Measurements from ENCODE around the gene AKNAD1.

The AKNAD1 gene

DNA sequence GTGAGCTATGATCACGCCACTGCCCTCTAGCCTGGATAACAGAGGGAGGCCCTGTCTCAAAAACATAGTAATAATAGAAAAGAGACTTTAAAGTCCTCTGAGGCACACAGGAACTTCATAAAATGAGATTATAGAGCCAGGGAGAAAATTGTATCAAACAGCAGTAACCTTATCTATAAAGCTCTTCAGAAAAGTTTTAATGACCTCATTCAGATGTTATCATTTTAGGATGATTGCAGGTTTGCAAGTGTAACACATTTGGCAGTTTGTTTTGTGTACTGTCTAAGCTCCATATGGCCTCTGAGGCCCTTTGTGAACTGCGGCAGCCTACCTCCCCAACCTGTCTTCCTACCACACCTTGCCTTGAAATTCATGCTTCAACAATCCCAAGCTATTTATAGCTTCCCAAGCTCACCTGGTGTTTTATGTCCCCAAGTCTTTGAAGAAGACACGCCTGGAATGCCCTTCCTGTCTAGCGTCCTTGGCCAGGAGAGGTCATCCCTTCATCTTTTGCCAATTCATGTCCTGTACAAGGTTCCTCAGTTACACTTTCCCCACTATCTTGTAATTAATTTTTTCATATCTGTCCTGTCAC, 8.5 kb upstream of the AKNAD1 start:
- no peak for DNase-seq (ENCODE audit: low read depth in 2 of 2)

DNA sequence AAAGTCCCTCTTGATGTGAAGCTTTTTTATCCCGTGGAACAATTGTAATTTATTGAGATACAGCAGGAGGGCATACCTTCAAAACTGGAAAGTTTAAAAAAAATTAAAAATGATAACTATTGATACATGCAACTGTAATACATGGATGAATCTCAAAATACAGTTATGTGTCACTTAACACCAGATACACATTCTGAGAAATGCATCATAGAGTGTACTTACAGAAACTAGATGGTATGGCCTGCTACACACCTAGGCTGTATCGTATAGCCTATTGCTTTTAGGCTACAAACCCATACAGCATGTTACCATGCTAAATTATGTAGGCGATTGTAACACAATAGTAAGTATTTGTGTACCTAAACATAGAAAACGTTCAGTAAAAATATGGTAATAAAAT, 7.1 kb upstream of the AKNAD1 start:
- no peak for DNase-seq (ENCODE audit: low read depth in 2 of 2)

DNA sequence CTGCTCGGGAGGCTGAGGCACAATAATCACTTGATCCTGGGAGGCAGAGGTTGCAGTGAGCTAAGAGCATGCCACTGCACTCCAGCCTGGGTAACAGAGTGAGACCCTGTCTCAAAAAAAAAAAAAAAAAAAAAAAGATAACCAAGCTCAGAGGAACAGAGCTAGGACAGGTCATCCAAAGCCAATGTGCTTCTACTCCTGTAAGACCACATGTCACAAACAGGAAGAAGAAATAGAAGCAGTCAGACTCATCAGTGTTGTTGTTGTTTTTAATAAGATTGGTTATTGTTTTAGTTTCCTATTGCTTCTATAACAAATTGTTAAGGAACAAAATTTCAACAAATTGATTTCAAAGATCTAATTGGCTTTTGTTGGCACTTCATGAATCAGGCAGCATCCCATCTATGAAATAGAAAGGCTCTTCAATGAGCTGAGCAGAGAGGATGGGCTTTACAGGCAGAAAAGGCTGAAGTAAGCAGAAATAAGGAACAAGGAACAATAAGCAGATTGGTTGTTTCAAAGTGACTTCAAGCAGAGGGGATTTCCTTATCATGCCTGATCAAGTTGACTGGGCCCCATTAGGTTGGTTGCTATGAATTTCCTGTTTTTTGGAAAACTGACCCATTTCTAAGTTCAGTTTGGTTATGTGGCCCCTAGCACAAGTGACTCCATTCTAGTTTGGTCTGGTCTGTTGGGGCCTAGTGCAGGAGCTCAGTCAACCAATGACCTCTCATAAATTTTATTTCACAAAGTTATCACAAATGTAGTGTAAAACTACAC, 6.0 kb upstream of the AKNAD1 start:
- no peak for DNase-seq (ENCODE audit: low read depth in 2 of 2)

DNA sequence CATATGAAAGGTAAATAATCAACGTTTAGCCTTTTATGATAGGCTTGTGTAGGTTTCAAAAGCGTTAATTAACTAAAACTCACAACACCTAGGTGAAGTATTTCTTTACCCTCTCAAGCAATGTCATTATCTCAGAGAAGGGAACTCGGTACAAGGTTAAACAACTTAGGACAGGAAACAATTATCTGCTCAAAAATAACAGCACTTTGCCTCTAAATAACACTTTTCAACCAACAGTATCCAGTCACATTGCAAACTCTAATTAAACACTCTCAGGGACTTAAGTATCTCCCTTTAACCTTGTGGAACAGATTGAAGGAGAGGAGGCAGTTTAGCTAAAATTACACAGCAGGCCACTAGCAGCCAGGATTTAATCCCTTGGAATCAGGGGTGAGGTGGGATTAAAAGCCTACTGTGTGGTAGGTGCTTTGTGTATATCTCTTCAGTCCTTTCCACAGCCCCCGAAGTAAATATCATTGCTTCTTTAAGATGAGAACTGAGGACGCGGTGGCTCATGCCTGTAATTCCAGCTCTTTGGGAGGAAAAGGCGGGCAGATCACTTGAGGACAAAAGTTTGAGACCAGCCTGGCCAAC, 5.2 kb upstream of the AKNAD1 start:
- no peak for DNase-seq (ENCODE audit: low read depth in 2 of 2)

GRCh38 chr1:108861566-108861965, 4.7 kb upstream of the AKNAD1 start:
- no peak for DNase-seq (ENCODE audit: low read depth in 2 of 2)

- DNase-seq (ENCODE audit: low read depth in 2 of 2): no peak
Observed at GRCh38 chr1:108860190-108860907, 3.5 kb upstream of the AKNAD1 start.

- no peak for DNase-seq (ENCODE audit: low read depth in 2 of 2)
Observed at GRCh38 chr1:108858230-108858950, 1.5 kb upstream of the AKNAD1 start.

- no peak for DNase-seq (ENCODE audit: low read depth in 2 of 2)
Observed at GRCh38 chr1:108854221-108855019, 2.5 kb downstream of the AKNAD1 start.

DNA sequence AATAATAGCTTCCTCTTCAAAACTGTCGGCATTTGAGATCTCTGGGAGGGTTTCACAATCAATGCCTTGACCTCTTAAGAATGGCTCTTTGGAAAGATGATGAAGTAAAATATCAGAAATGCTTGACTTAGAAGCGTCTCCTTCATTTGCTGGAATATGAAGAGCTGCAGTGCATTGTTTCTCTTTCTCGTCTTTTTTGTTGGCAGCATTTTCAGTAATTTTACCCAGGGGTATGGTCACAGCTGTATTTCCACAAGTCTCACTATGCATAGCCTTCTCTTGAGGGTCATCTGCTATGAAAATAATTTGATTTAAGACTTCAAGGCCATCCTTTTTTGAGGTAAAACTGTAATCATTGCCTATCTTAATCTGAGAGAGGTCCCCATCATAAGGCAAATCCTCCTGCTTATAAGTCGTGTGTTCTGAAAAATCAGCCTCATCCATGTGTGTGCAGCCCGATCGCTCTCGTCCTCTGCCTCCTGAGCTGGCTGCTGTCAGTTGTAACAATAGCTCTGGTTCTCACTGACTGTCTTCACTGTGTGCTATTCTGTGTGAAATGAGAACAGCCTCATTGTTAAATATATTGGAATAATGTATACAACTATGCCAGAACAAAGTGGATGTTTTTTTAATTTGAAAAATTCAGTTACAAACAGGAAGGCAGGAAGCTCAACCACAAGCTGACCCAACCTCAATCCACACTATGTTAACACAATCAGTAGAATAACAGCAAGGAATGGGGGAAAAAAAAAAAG, 4.5 kb downstream of the AKNAD1 start:
- no peak for DNase-seq (ENCODE audit: low read depth in 2 of 2)

- DNase-seq (ENCODE audit: low read depth in 2 of 2): no peak
Observed at GRCh38 chr1:108851567-108851966, 5.3 kb downstream of the AKNAD1 start.

GRCh38 chr1:108850929-108851328, 6.0 kb downstream of the AKNAD1 start:
- no peak for DNase-seq (ENCODE audit: low read depth in 2 of 2)

- no peak for DNase-seq (ENCODE audit: low read depth in 2 of 2)
Observed at GRCh38 chr1:108848806-108849205, 8.1 kb downstream of the AKNAD1 start.

DNA sequence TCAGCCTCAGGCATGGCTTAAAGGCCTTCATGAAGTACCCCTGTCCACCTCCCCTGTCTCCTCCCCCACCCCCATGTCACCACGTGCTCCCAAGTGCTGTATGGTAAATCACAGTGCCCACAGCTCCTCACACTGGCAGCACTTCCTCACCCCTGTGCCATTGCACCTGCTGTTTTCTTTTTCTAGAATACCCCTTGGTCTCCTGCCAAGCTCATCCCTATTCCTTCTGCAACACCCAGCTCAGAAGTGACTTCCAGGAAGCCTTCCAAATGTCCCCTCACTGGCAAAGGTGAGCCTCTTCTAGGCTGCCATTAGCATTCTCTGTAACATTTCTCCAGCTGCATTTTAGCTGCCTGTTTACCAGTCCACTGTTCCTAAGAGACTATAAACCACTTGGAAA, 9.4 kb downstream of the AKNAD1 start:
- no peak for DNase-seq (ENCODE audit: low read depth in 2 of 2)

DNA sequence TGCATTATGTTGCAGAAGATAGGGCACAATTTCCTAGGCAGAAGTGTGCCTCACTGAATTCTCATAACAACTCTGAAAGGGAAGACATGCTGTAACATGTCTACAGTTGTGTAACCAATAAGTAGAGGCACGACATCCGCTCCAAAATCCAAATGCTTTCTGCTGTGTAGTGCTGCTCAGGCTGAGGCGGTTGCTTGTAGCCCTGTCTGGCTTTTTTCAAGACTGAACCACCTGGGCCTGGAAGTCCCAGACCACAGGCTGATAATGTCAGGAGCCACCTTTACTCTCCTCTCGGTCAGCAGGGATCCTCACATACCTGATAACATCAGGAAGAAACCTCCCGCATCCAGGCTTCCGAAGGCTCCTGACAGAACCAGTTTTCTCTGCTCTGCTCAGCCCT, 10.9 kb downstream of the AKNAD1 start:
- no peak for DNase-seq (ENCODE audit: low read depth in 2 of 2)

- no peak for DNase-seq (ENCODE audit: low read depth in 2 of 2)
Observed at GRCh38 chr1:108845446-108845845, 11.4 kb downstream of the AKNAD1 start.

DNA sequence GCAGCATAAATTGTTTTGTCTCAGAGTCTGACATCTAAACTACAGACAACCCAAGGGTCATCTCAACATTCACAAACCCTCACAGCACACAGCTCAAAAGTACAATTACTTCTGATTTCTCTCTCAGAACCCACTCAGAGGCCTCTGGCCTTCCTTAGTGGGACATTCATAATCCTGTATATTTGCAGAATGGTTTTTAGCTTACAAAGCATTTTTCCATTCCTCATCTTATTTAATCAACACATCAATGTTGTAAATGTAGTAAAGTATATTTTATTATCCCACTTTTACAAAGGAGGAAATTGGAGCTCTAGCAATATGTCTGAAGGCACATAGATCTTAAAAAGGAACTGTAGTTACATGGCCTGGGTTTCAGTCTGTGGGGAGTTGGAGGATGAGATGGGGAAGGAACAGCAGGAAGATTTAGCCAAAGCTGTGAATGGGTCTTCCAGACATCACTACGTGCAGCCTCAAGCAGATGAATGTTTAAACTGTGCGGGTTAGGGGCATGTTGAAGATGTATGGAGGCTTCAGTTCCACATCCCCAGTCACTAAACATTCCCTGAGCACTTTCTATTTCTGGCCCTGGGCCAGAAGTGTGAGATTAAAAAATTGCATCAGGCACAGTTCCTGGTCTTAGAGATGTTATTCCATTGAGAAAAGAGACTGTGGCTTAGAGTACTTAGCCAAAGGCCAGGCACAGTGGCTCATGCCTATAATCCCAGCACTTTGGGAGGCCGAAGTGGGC, 13.3 kb downstream of the AKNAD1 start:
- DNase-seq (ENCODE audit: low read depth in 2 of 2): no peak

DNA sequence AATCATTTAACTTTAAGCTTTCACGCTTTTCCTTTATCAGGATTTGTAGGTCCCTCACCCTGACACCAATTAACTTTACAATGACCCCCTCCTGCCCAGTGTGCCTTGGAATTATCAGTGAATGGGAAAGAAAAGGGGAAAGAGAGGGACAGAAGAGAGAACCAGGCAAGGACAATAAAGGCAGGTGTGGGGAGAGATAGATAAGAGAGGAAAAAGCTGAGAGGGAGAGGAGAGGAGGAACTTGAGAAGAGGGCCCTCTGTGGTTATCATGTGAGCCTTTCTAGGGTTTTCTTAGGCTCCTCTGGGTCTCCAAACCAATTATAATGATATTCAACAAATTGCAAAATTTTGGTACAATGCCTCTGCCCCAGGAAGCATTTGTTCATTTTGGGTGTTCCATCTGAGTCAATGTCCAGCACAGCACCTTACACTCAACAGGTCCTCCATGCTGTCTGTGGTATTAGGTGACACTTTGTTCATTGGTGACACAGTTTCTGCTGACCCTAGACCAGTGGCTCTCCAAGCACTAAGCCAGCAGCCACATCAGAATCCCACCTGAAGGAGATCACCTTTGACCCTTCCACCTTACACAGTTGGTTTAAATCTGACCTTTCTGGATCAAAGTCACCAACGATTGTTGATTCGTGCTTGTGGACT, 14.2 kb downstream of the AKNAD1 start:
- no peak for DNase-seq (ENCODE audit: low read depth in 2 of 2)

- no peak for DNase-seq (ENCODE audit: low read depth in 2 of 2)
Observed at GRCh38 chr1:108841703-108842102, 15.2 kb downstream of the AKNAD1 start.

DNA sequence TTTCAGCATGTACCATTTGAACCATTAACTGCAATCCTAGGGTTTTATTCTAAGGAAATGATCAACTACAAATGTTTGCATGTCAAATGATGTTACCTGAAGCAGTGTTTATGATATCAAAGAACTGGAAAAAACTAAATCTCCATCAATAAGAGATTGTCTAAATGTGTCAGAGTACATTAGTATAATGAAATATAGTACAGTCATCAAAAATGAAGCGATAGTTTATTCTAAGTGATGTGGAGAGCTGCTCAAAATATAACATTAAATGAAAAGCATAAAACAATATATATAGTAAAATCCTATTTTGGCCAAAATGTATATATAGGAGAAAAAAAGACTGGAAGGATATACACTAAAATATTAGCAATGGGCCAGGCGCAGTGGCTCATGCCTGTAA, 24.0 kb downstream of the AKNAD1 start:
- DNase-seq (ENCODE audit: low read depth in 2 of 2): no peak
